ENCODE measurements around the gene BPIFB3.

BPIFB3 gene

GRCh38 chr20:33065785-33066184, 12.1 kb downstream of the BPIFB3 start:
- Histone ChIP-seq H3K4me1 (ENCODE audit: insufficient read depth, insufficient read length) (no peaks in the 10 kb centered on the region), H3K9me3 (ENCODE audit: insufficient read depth, low read length) (no peaks in the 10 kb centered on the region), H3K4me3 (ENCODE audit: insufficient read length, low read depth) (no peak overlapping the region), H3K36me3 (ENCODE audit: insufficient read depth, insufficient read length, low read length) (no peaks in the 10 kb centered on the region), H3K27me3 (ENCODE audit: insufficient read depth, insufficient read length) (no peaks in the 10 kb centered on the region), H3K9ac (ENCODE audit: insufficient read length, low read depth) (no peak overlapping the region)
- no peak for DNase-seq (ENCODE audit: low read depth, low spot score)
- TF ChIP-seq ZNF274 (IDR thresholded peaks at IDR 0.05; ENCODE audit: low read depth, low read length): no peak
- TF ChIP-seq SUZ12 (IDR thresholded peaks at IDR 0.05; ENCODE audit: extremely low read depth, insufficient read depth, insufficient read length): no peak
- TF ChIP-seq YY1 (IDR thresholded peaks at IDR 0.05; ENCODE audit: insufficient read depth, insufficient read length): no peak

GRCh38 chr20:33067806-33068205, 14.1 kb downstream of the BPIFB3 start:
- Histone ChIP-seq H3K4me1 (ENCODE audit: insufficient read depth, insufficient read length) (no peaks in the 10 kb centered on the region), H3K9ac (ENCODE audit: insufficient read length, low read depth) (no peak overlapping the region), H3K4me3 (ENCODE audit: insufficient read length, low read depth) (no peak overlapping the region), H3K27me3 (ENCODE audit: insufficient read depth, insufficient read length) (no peaks in the 10 kb centered on the region), H3K36me3 (ENCODE audit: insufficient read depth, insufficient read length, low read length) (no peaks in the 10 kb centered on the region), H3K9me3 (ENCODE audit: insufficient read depth, low read length) (no peaks in the 10 kb centered on the region)
- DNase-seq (ENCODE audit: low read depth, low spot score): no peak
- no peak for TF ChIP-seq YY1 (IDR thresholded peaks at IDR 0.05; ENCODE audit: insufficient read depth, insufficient read length)
- no peak for TF ChIP-seq SUZ12 (IDR thresholded peaks at IDR 0.05; ENCODE audit: extremely low read depth, insufficient read depth, insufficient read length)
- TF ChIP-seq ZNF274 (IDR thresholded peaks at IDR 0.05; ENCODE audit: low read depth, low read length): no peak

GRCh38 chr20:33068251-33068939, 14.7 kb downstream of the BPIFB3 start:
- DNase-seq (ENCODE audit: low read depth, low spot score): no peak
- TF ChIP-seq YY1 (IDR thresholded peaks at IDR 0.05; ENCODE audit: insufficient read depth, insufficient read length) (no peak), ZNF274 (IDR thresholded peaks at IDR 0.05; ENCODE audit: low read depth, low read length) (no peak), SUZ12 (IDR thresholded peaks at IDR 0.05; ENCODE audit: extremely low read depth, insufficient read depth, insufficient read length) (no peak)
- no peaks in the 10 kb centered on the region for H3K27me3 ChIP-seq (ENCODE audit: insufficient read depth, insufficient read length)
- no peaks in the 10 kb centered on the region for H3K36me3 ChIP-seq (ENCODE audit: insufficient read depth, insufficient read length, low read length)
- H3K9me3 ChIP-seq (ENCODE audit: insufficient read depth, low read length): no peaks in the 10 kb centered on the region
- no peak overlapping the region for H3K4me3 ChIP-seq (ENCODE audit: insufficient read length, low read depth)
- H3K4me1 ChIP-seq (ENCODE audit: insufficient read depth, insufficient read length): no peaks in the 10 kb centered on the region
- H3K9ac ChIP-seq (ENCODE audit: insufficient read length, low read depth): no peak overlapping the region

GRCh38 chr20:33069673-33070072, 16.0 kb downstream of the BPIFB3 start:
- H3K36me3 ChIP-seq (ENCODE audit: insufficient read depth, insufficient read length, low read length): no peaks in the 10 kb centered on the region
- H3K9ac ChIP-seq (ENCODE audit: insufficient read length, low read depth): no peak overlapping the region
- no peak for TF ChIP-seq SUZ12 (IDR thresholded peaks at IDR 0.05; ENCODE audit: extremely low read depth, insufficient read depth, insufficient read length)
- no peak for TF ChIP-seq ZNF274 (IDR thresholded peaks at IDR 0.05; ENCODE audit: low read depth, low read length)
- no peak for TF ChIP-seq YY1 (IDR thresholded peaks at IDR 0.05; ENCODE audit: insufficient read depth, insufficient read length)
- no peak overlapping the region for H3K4me3 ChIP-seq (ENCODE audit: insufficient read length, low read depth)
- no peaks in the 10 kb centered on the region for H3K9me3 ChIP-seq (ENCODE audit: insufficient read depth, low read length)
- no peak for DNase-seq (ENCODE audit: low read depth, low spot score)
- H3K27me3 ChIP-seq (ENCODE audit: insufficient read depth, insufficient read length): no peaks in the 10 kb centered on the region
- no peaks in the 10 kb centered on the region for H3K4me1 ChIP-seq (ENCODE audit: insufficient read depth, insufficient read length)

GRCh38 chr20:33070111-33071053, 16.7 kb downstream of the BPIFB3 start:
- Histone ChIP-seq H3K36me3 (ENCODE audit: insufficient read depth, insufficient read length, low read length) (no peaks in the 10 kb centered on the region), H3K4me3 (ENCODE audit: insufficient read length, low read depth) (no peak overlapping the region), H3K9me3 (ENCODE audit: insufficient read depth, low read length) (no peaks in the 10 kb centered on the region), H3K4me1 (ENCODE audit: insufficient read depth, insufficient read length) (no peaks in the 10 kb centered on the region), H3K9ac (ENCODE audit: insufficient read length, low read depth) (no peak overlapping the region), H3K27me3 (ENCODE audit: insufficient read depth, insufficient read length) (no peaks in the 10 kb centered on the region)
- TF ChIP-seq YY1 (IDR thresholded peaks at IDR 0.05; ENCODE audit: insufficient read depth, insufficient read length) (no peak), SUZ12 (IDR thresholded peaks at IDR 0.05; ENCODE audit: extremely low read depth, insufficient read depth, insufficient read length) (no peak), ZNF274 (IDR thresholded peaks at IDR 0.05; ENCODE audit: low read depth, low read length) (no peak)
- no peak for DNase-seq (ENCODE audit: low read depth, low spot score)

GRCh38 chr20:33071198-33071597, 17.5 kb downstream of the BPIFB3 start:
- Histone ChIP-seq H3K4me1 (ENCODE audit: insufficient read depth, insufficient read length) (no peaks in the 10 kb centered on the region), H3K9me3 (ENCODE audit: insufficient read depth, low read length) (no peaks in the 10 kb centered on the region), H3K9ac (ENCODE audit: insufficient read length, low read depth) (no peak overlapping the region), H3K4me3 (ENCODE audit: insufficient read length, low read depth) (no peak overlapping the region), H3K36me3 (ENCODE audit: insufficient read depth, insufficient read length, low read length) (no peaks in the 10 kb centered on the region), H3K27me3 (ENCODE audit: insufficient read depth, insufficient read length) (no peaks in the 10 kb centered on the region)
- no peak for TF ChIP-seq YY1 (IDR thresholded peaks at IDR 0.05; ENCODE audit: insufficient read depth, insufficient read length)
- no peak for TF ChIP-seq ZNF274 (IDR thresholded peaks at IDR 0.05; ENCODE audit: low read depth, low read length)
- no peak for TF ChIP-seq SUZ12 (IDR thresholded peaks at IDR 0.05; ENCODE audit: extremely low read depth, insufficient read depth, insufficient read length)
- DNase-seq (ENCODE audit: low read depth, low spot score): no peak

GRCh38 chr20:33072362-33072761, 18.7 kb downstream of the BPIFB3 start:
- no peak for DNase-seq (ENCODE audit: low read depth, low spot score)
- Histone ChIP-seq H3K4me3 (ENCODE audit: insufficient read length, low read depth) (no peak overlapping the region), H3K27me3 (ENCODE audit: insufficient read depth, insufficient read length) (no peaks in the 10 kb centered on the region), H3K9ac (ENCODE audit: insufficient read length, low read depth) (no peak overlapping the region), H3K4me1 (ENCODE audit: insufficient read depth, insufficient read length) (peaks cover 2% of the 10 kb centered on the region), H3K36me3 (ENCODE audit: insufficient read depth, insufficient read length, low read length) (no peaks in the 10 kb centered on the region), H3K9me3 (ENCODE audit: insufficient read depth, low read length) (no peaks in the 10 kb centered on the region)
- no peak for TF ChIP-seq ZNF274 (IDR thresholded peaks at IDR 0.05; ENCODE audit: low read depth, low read length)
- TF ChIP-seq SUZ12 (IDR thresholded peaks at IDR 0.05; ENCODE audit: extremely low read depth, insufficient read depth, insufficient read length): no peak
- no peak for TF ChIP-seq YY1 (IDR thresholded peaks at IDR 0.05; ENCODE audit: insufficient read depth, insufficient read length)

Measured in NT2/D1 (cell line).